Caco-2 (cell line): ENCODE measurements around the gene HORMAD2. TPM values are rescaled to one million over a fixed set of nuclear protein-coding genes. Genes with fewer than 3 reads are reported as not detected.

Experiments
- BruUV-seq: library from RNA; stranded (reverse); fragments of 400-500 nt; replicated peaks from 2 replicates; lab custom pipeline; 2021; lab: Mats Ljungman, UMichigan
- CTCF ChIA-PET: fragments of 300-600 bp; sonication (Branson Sonifier 250); formaldehyde crosslinking; loops from one replicate; lab custom pipeline; 2022; ENCODE audit warnings: antibody characterized with exemption; lab: Charles Lee
- POLR2A ChIA-PET: fragments of 300-600 bp; sonication (Branson Sonifier 250); formaldehyde crosslinking; loops from one replicate; lab custom pipeline; 2022; ENCODE audit warnings: antibody characterized with exemption; lab: Charles Lee
- DNase-seq, 2 experiments: peaks; one replicate each; pipeline versions ENCODE4 v3.0.0 to v3.0.0-alpha.2; 2020 to 2022
- H3K27me3 ChIP-seq: replicated peaks from 2 replicates; pipeline ENCODE4 v1.6.0; 2011; ENCODE audit warnings: low read length; ENCODE audit not compliant: control insufficient read depth, insufficient read depth
- H3K36me3 ChIP-seq: 2 replicates; pipeline ENCODE4 v1.5.1; 2011; ENCODE audit warnings: low read length; ENCODE audit not compliant: control insufficient read depth, insufficient read depth
- H3K4me1 ChIP-seq: fragments of 250-450 bp; sonication (Bioruptor Pico); 2 replicates; pipeline ENCODE4 v1.5.1; 2020; ENCODE audit warnings: mild to moderate bottlenecking
- H3K4me3 ChIP-seq: 2 replicates; pipeline ENCODE4 v1.5.1; 2011; ENCODE audit warnings: low read depth, mild to moderate bottlenecking, control low read depth, low read length
- H3K9me3 ChIP-seq: fragments of 250-450 bp; sonication (Bioruptor Pico); 2 replicates; pipeline ENCODE4 v1.5.1; 2020; ENCODE audit warnings: mild to moderate bottlenecking, moderate library complexity
- H3K27ac Mint-ChIP-seq: one replicate; pipeline ENCODE4 v1.8.0; 2022; ENCODE audit warnings: mixed read lengths; ENCODE audit not compliant: unreplicated experiment
- H3K27me3 Mint-ChIP-seq: one replicate; pipeline ENCODE4 v1.8.0; 2022; ENCODE audit warnings: mixed read lengths; ENCODE audit not compliant: insufficient read depth, unreplicated experiment
- H3K36me3 Mint-ChIP-seq: one replicate; pipeline ENCODE4 v1.8.0; 2022; ENCODE audit warnings: mild to moderate bottlenecking, mixed read lengths; ENCODE audit not compliant: insufficient read depth, unreplicated experiment
- H3K4me1 Mint-ChIP-seq: one replicate; pipeline ENCODE4 v1.8.0; 2022; ENCODE audit warnings: low read depth, mixed read lengths; ENCODE audit not compliant: unreplicated experiment
- H3K4me3 Mint-ChIP-seq: one replicate; pipeline ENCODE4 v1.8.0; 2022; ENCODE audit warnings: mild to moderate bottlenecking, moderate library complexity, mixed read lengths; ENCODE audit not compliant: unreplicated experiment
- H3K9me3 Mint-ChIP-seq: one replicate; pipeline ENCODE4 v1.8.0; 2022; ENCODE audit warnings: mixed read lengths; ENCODE audit not compliant: unreplicated experiment
- intact Hi-C: fragments of 100-400 bp; cut with micrococcal nuclease; formaldehyde crosslinking; loops from one replicate; pipeline ENCODE4 v1.10.0; 2022; ENCODE audit not compliant: unreplicated experiment
- total RNA-seq: library from RNA; stranded (reverse); gene quantifications from 2 replicates; pipeline ENCODE4 v1.2.3, GENCODE V29; 2022
- TF ChIP-seq, protein P1 (sequence below), 2 experiments: fragments of 200-600 bp in 1 of 2; IDR thresholded peaks; 1 replicate in 1 of 2; 2 replicates in 1 of 2; pipeline versions ENCODE4 v1.5.1 to v1.8.0; 2011 to 2022; ENCODE audit warnings: antibody characterized with exemption in 1 of 2, control low read depth in 1 of 2, inconsistent platforms in 1 of 2, low read depth in 1 of 2, low read length in 1 of 2, mild to moderate bottlenecking in 1 of 2, moderate library complexity in 1 of 2; ENCODE audit not compliant: insufficient read depth in 1 of 2, severe bottlenecking in 1 of 2, unreplicated experiment in 1 of 2

The HORMAD2 gene
- total RNA-seq, 1 experiment from 2014 or later = 3.1 TPM

DNA sequence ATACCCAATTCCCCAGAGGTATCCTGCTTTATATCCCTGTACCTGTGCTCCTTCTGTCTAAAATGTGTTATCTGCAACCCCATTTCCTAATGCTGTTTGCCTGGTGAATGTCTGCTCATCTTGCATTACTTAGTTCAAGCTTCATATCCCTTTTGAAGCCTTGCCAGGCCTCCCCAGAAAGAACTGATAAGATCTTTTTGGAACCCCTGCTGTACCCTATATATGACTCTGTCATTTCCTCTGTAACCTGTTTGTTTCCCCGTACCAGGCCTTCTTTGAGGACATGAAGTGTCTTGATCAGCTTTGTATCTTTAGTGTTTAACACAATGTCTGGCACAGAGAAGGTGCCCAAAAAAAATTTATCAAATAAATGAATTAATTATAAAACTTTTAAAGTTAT, 88.7 kb downstream of the HORMAD2 start:
- H3K27ac Mint-ChIP-seq = no peak overlapping the region
- Histone ChIP-seq H3K4me1 (no peaks in the 10 kb centered on the region), H3K9me3 (no peaks in the 10 kb centered on the region), H3K36me3 (no peaks in the 10 kb centered on the region), H3K4me3 (no peak overlapping the region), H3K27me3 (no peaks in the 10 kb centered on the region)
- no peaks in the 10 kb centered on the region for H3K4me1 Mint-ChIP-seq
- ChIA-PET CTCF (no interaction called here), POLR2A (no interaction called here)
- no peaks in the 10 kb centered on the region for H3K36me3 Mint-ChIP-seq
- intact Hi-C loops = no loop called here
- H3K4me3 Mint-ChIP-seq = no peak overlapping the region
- H3K9me3 Mint-ChIP-seq = no peaks in the 10 kb centered on the region
- no peak for DNase-seq
- no peaks in the 10 kb centered on the region for H3K27me3 Mint-ChIP-seq
- TF ChIP-seq, protein P1, sequence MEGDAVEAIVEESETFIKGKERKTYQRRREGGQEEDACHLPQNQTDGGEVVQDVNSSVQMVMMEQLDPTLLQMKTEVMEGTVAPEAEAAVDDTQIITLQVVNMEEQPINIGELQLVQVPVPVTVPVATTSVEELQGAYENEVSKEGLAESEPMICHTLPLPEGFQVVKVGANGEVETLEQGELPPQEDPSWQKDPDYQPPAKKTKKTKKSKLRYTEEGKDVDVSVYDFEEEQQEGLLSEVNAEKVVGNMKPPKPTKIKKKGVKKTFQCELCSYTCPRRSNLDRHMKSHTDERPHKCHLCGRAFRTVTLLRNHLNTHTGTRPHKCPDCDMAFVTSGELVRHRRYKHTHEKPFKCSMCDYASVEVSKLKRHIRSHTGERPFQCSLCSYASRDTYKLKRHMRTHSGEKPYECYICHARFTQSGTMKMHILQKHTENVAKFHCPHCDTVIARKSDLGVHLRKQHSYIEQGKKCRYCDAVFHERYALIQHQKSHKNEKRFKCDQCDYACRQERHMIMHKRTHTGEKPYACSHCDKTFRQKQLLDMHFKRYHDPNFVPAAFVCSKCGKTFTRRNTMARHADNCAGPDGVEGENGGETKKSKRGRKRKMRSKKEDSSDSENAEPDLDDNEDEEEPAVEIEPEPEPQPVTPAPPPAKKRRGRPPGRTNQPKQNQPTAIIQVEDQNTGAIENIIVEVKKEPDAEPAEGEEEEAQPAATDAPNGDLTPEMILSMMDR (IDR thresholded peaks at IDR 0.05; ENCODE audit: insufficient read depth in 1 of 2, low read depth in 1 of 2, low read length in 1 of 2, severe bottlenecking in 1 of 2, unreplicated experiment in 1 of 2) = no peak
- no TSS peak for BruUV-seq

DNA sequence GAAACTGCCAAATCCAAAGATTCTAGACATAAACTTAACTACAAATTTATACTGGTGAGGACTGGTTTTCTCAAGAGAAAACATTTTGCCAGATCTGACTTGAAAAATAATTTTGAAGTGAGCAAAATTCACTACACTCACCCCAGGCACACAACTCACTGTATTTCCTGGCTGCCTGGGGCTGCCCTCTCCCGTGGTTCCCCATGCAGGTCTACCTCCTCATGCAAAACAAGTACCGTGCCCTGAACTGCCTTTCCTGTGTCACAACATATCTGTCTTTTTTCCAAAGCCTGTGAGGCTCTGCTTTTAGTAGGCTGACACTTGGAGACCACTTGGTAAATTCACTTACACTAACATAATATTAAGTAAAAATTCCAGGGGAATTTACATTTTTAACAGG, 89.9 kb downstream of the HORMAD2 start:
- Mint-ChIP-seq H3K4me3 (no peak overlapping the region), H3K9me3 (no peaks in the 10 kb centered on the region)

DNA sequence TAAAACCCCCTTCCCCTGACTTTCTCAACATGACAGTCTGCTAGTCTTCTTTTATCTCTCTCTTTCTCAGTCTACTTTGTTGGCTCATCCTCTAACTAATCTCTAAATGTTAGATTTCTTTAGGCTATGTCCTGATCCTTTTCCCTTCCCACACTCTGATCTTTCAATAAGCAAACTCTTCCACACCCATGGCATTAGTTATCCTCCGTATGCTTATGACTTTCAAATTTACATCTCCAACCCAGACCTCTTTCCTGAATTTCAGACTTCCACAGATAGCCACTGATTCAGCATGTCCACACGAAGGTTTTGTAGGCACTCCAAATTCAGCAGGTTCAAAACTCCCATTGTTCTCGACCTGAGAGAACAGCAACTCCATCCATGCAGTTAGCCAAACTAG, 90.7 kb downstream of the HORMAD2 start:
- no peaks in the 10 kb centered on the region for H3K4me1 ChIP-seq
- POLR2A ChIA-PET = no interaction called here
- Mint-ChIP-seq H3K4me3 (no peak overlapping the region), H3K36me3 (no peaks in the 10 kb centered on the region), H3K9me3 (no peaks in the 10 kb centered on the region), H3K4me1 (no peaks in the 10 kb centered on the region), H3K27ac (no peak overlapping the region), H3K27me3 (no peaks in the 10 kb centered on the region)
- no peaks in the 10 kb centered on the region for H3K9me3 ChIP-seq
- H3K27me3 ChIP-seq = no peaks in the 10 kb centered on the region
- no peaks in the 10 kb centered on the region; the same call in 1 of the 2 replicates for H3K36me3 ChIP-seq
- CTCF ChIA-PET = no interaction called here
- H3K4me3 ChIP-seq = no peak overlapping the region
- BruUV-seq = no TSS peak
- intact Hi-C loops = no loop called here
- DNase-seq = no peak
- TF ChIP-seq, protein P1 (IDR thresholded peaks at IDR 0.05; ENCODE audit: insufficient read depth in 1 of 2, low read depth in 1 of 2, low read length in 1 of 2, severe bottlenecking in 1 of 2, unreplicated experiment in 1 of 2) = no peak

More for the DNA sequence above, 89.9 kb downstream of the HORMAD2 start:
- POLR2A ChIA-PET = no interaction called here
- no peak overlapping the region for H3K4me3 ChIP-seq
- no peaks in the 10 kb centered on the region for H3K27me3 Mint-ChIP-seq
- no peaks in the 10 kb centered on the region for H3K27me3 ChIP-seq
- H3K36me3 ChIP-seq = no peaks in the 10 kb centered on the region
- DNase-seq = no peak
- intact Hi-C loops = no loop called here
- no peaks in the 10 kb centered on the region for H3K36me3 Mint-ChIP-seq
- H3K4me1 Mint-ChIP-seq = no peaks in the 10 kb centered on the region
- CTCF ChIA-PET = no interaction called here
- TF ChIP-seq, protein P1 (IDR thresholded peaks at IDR 0.05; ENCODE audit: insufficient read depth in 1 of 2, low read depth in 1 of 2, low read length in 1 of 2, severe bottlenecking in 1 of 2, unreplicated experiment in 1 of 2) = no peak
- H3K4me1 ChIP-seq = no peaks in the 10 kb centered on the region
- no peaks in the 10 kb centered on the region for H3K9me3 ChIP-seq
- no peak overlapping the region for H3K27ac Mint-ChIP-seq
- no TSS peak for BruUV-seq
